HEK293 (cell line): Measurements from ENCODE around the gene ZNF318.
"Not testable (repeated sequence)": the region's sequence is repeated elsewhere in the genome, so short reads cannot be mapped to it uniquely, and the experiment has no call there.

ENCODE experiments used
- CTCF ChIA-PET: fragments of 350-600 bp; formaldehyde crosslinking; extraction: SDS; loops from one replicate; lab custom pipeline; 2021; ENCODE audit warnings: antibody characterized with exemption; lab: Yijun Ruan, JAX
- POLR2A ChIA-PET: fragments of 300-600 bp; formaldehyde crosslinking; extraction: SDS; loops from one replicate; lab custom pipeline; 2020; ENCODE audit warnings: antibody characterized with exemption, inconsistent platforms; lab: Yijun Ruan, JAX
- H3K27ac ChIP-seq: fragments of 200-500 bp; sonication (Bioruptor generic); 2 replicates; pipeline ENCODE4 v1.5.1; 2014; ENCODE audit warnings: low read depth, low read length, control low read depth, inconsistent platforms; ENCODE audit errors: extremely low read depth
- H3K36me3 ChIP-seq, 2 experiments: fragments of 200-500 bp in 1 of 2; sonication (Bioruptor generic) in 1 of 2; 1 replicate in 1 of 2; 2 replicates in 1 of 2; pipeline ENCODE4 v1.5.1; 2014 to 2017; ENCODE audit warnings: inconsistent platforms in 2 of 2, low read length in 2 of 2; ENCODE audit not compliant: control insufficient read depth in 2 of 2, insufficient read depth in 1 of 2
- H3K4me1 ChIP-seq: fragments of 200-500 bp; sonication (Bioruptor generic); 2 replicates; pipeline ENCODE4 v1.5.1; 2014; ENCODE audit warnings: mild to moderate bottlenecking, low read length, inconsistent platforms; ENCODE audit not compliant: control insufficient read depth, insufficient read depth
- H3K4me3 ChIP-seq: 2 replicates; pipeline ENCODE4 v1.5.1; 2011; ENCODE audit warnings: low read depth, mild to moderate bottlenecking, control low read depth, low read length, moderate library complexity
- H3K9me3 ChIP-seq: fragments of 200-500 bp; sonication (Bioruptor generic); 2 replicates; pipeline ENCODE4 v1.5.1; 2014; ENCODE audit warnings: low read depth, low read length, inconsistent platforms; ENCODE audit not compliant: control insufficient read depth, insufficient read depth
- GLI2 ChIP-seq: fragments of 450-650 bp; formaldehyde crosslinking; IDR thresholded peaks from 2 replicates; pipeline ENCODE4; 2017; ENCODE audit warnings: missing biosample characterization, missing genetic modification characterization, low read depth, borderline replicate concordance
- SETDB1 ChIP-seq: IDR thresholded peaks from one replicate; pipeline ENCODE4 v1.6.1; 2017; ENCODE audit warnings: mild to moderate bottlenecking, low read length, moderate library complexity, mixed read lengths; ENCODE audit not compliant: insufficient read length
- SP2 ChIP-seq: fragments of 450-650 bp; formaldehyde crosslinking; IDR thresholded peaks from 2 replicates; pipeline ENCODE4 v1.5.1; 2016; ENCODE audit warnings: missing biosample characterization, missing genetic modification characterization
- YY1 ChIP-seq: fragments of 450-650 bp; formaldehyde crosslinking; IDR thresholded peaks from 2 replicates; pipeline ENCODE4 v1.5.1; 2018; ENCODE audit warnings: missing biosample characterization, missing genetic modification characterization
- ZNF121 ChIP-seq: fragments of 450-650 bp; formaldehyde crosslinking; IDR thresholded peaks from 2 replicates; pipeline ENCODE4 v1.5.1; 2016; ENCODE audit warnings: missing biosample characterization, missing genetic modification characterization
- ZNF132 ChIP-seq: fragments of 450-650 bp; formaldehyde crosslinking; IDR thresholded peaks from 2 replicates; pipeline ENCODE4 v1.5.1; 2017; ENCODE audit warnings: missing biosample characterization, missing genetic modification characterization, borderline replicate concordance
- ZNF140 ChIP-seq: fragments of 450-650 bp; formaldehyde crosslinking; IDR thresholded peaks from 2 replicates; pipeline ENCODE4 v1.5.1; 2016; ENCODE audit warnings: missing biosample characterization, missing genetic modification characterization
- ZNF19 ChIP-seq: fragments of 450-650 bp; formaldehyde crosslinking; IDR thresholded peaks from 2 replicates; pipeline ENCODE4; 2016; ENCODE audit warnings: missing biosample characterization, missing genetic modification characterization, low read depth
- ZNF335 ChIP-seq: fragments of 450-650 bp; formaldehyde crosslinking; conservative IDR thresholded peaks from 2 replicates; pipeline ENCODE4 v1.5.1; 2016; ENCODE audit warnings: missing biosample characterization, missing genetic modification characterization
- ZNF37A ChIP-seq: fragments of 450-650 bp; IDR thresholded peaks from 2 replicates; pipeline ENCODE4 v1.5.1; 2018; ENCODE audit warnings: missing biosample characterization, missing genetic modification characterization
- ZNF555 ChIP-seq: fragments of 450-650 bp; formaldehyde crosslinking; conservative IDR thresholded peaks from 2 replicates; pipeline ENCODE4 v1.5.1; 2017; ENCODE audit warnings: missing biosample characterization, mild to moderate bottlenecking, missing genetic modification characterization, inconsistent platforms
- ZNF624 ChIP-seq: fragments of 450-650 bp; formaldehyde crosslinking; IDR thresholded peaks from 2 replicates; pipeline ENCODE4 v1.5.1; 2017; ENCODE audit warnings: missing biosample characterization, missing genetic modification characterization
- ZNF629 ChIP-seq: fragments of 450-650 bp; formaldehyde crosslinking; IDR thresholded peaks from 2 replicates; pipeline ENCODE4 v1.5.1; 2017; ENCODE audit warnings: missing biosample characterization, missing genetic modification characterization
- ZNF701 ChIP-seq: fragments of 450-650 bp; formaldehyde crosslinking; IDR thresholded peaks from 2 replicates; pipeline ENCODE4 v1.5.1; 2016; ENCODE audit warnings: missing biosample characterization, missing genetic modification characterization
- ZSCAN16 ChIP-seq: fragments of 450-650 bp; formaldehyde crosslinking; IDR thresholded peaks from 2 replicates; pipeline ENCODE4 v1.5.1; 2016; ENCODE audit warnings: missing biosample characterization, missing genetic modification characterization
- TF ChIP-seq, protein P1 (sequence below): fragments of 450-650 bp; formaldehyde crosslinking; IDR thresholded peaks from 2 replicates; pipeline ENCODE4 v1.5.1; 2016; ENCODE audit warnings: missing biosample characterization, missing genetic modification characterization, low read depth
- TF ChIP-seq, protein P2 (sequence below): fragments of 450-650 bp; formaldehyde crosslinking; IDR thresholded peaks from 2 replicates; pipeline ENCODE4 v1.5.1; 2016; ENCODE audit warnings: missing biosample characterization, missing genetic modification characterization, low read depth
- TF ChIP-seq, protein P3 (sequence below): fragments of 450-650 bp; IDR thresholded peaks from 2 replicates; pipeline ENCODE4 v1.5.1; 2018; ENCODE audit warnings: missing biosample characterization, mild to moderate bottlenecking, missing genetic modification characterization
- TF ChIP-seq, protein P4 (sequence below): fragments of 450-650 bp; formaldehyde crosslinking; IDR thresholded peaks from 2 replicates; pipeline ENCODE4 v1.5.1; 2017; ENCODE audit warnings: missing biosample characterization, missing genetic modification characterization
- TF ChIP-seq, protein P5 (sequence below): fragments of 450-650 bp; formaldehyde crosslinking; IDR thresholded peaks from 2 replicates; pipeline ENCODE4 v1.5.1; 2016; ENCODE audit warnings: missing biosample characterization, missing genetic modification characterization, borderline replicate concordance
- TF ChIP-seq, protein P6 (sequence below): IDR thresholded peaks from 2 replicates; pipeline ENCODE4 v1.6.1; 2011; ENCODE audit warnings: mild to moderate bottlenecking, low read depth, low read length, borderline replicate concordance

Gene ZNF318

DNA sequence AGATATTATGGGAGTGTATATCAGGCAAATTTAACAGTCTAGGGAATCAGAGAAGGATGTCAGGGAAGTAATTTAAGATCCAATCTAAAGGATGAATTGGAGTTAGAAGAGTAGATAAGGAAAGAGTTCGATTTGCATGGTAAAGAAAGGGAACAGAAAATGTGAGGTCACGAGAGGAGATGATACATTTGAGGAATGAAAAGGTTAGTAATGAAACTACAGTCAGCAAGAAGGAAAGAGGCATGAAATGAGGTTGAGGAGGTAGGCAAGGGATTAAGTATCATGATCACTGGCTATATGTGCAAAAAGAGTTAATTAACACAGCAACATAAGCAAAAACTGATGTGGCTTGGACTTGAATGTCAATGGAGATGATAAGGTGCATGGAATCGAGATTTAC, 22.4 kb downstream of the ZNF318 start:
- ChIA-PET CTCF (interaction anchor here (1.2 kb wide), 1 partner anchor 11 kb away, joined by 5 read pairs; no protein-coding TSS in a partner anchor), POLR2A (interaction anchor here (0.6 kb wide), 1 partner anchor 13 kb away, joined by 3 read pairs; no protein-coding TSS in a partner anchor)
- Histone ChIP-seq H3K9me3 (no peaks in the 10 kb centered on the region), H3K27ac (no peak overlapping the region), H3K4me1 (no peaks in the 10 kb centered on the region), H3K36me3 (peaks cover 86 to 88% of the 10 kb centered on the region in 2 experiments), H3K4me3 (no peak overlapping the region)
- TF ChIP-seq, protein P1, sequence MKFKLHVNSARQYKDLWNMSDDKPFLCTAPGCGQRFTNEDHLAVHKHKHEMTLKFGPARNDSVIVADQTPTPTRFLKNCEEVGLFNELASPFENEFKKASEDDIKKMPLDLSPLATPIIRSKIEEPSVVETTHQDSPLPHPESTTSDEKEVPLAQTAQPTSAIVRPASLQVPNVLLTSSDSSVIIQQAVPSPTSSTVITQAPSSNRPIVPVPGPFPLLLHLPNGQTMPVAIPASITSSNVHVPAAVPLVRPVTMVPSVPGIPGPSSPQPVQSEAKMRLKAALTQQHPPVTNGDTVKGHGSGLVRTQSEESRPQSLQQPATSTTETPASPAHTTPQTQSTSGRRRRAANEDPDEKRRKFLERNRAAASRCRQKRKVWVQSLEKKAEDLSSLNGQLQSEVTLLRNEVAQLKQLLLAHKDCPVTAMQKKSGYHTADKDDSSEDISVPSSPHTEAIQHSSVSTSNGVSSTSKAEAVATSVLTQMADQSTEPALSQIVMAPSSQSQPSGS (tag by site-specific recombination): no peak
- TF ChIP-seq ZNF19 (no peak), ZNF132 (tag by site-specific recombination) (no peak), ZSCAN16 (tag by site-specific recombination) (no peak), ZNF37A (tag by site-specific recombination) (no peak)
- TF ChIP-seq, protein P2, sequence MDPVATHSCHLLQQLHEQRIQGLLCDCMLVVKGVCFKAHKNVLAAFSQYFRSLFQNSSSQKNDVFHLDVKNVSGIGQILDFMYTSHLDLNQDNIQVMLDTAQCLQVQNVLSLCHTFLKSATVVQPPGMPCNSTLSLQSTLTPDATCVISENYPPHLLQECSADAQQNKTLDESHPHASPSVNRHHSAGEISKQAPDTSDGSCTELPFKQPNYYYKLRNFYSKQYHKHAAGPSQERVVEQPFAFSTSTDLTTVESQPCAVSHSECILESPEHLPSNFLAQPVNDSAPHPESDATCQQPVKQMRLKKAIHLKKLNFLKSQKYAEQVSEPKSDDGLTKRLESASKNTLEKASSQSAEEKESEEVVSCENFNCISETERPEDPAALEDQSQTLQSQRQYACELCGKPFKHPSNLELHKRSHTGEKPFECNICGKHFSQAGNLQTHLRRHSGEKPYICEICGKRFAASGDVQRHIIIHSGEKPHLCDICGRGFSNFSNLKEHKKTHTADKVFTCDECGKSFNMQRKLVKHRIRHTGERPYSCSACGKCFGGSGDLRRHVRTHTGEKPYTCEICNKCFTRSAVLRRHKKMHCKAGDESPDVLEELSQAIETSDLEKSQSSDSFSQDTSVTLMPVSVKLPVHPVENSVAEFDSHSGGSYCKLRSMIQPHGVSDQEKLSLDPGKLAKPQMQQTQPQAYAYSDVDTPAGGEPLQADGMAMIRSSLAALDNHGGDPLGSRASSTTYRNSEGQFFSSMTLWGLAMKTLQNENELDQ (tag by site-specific recombination): no peak

DNA sequence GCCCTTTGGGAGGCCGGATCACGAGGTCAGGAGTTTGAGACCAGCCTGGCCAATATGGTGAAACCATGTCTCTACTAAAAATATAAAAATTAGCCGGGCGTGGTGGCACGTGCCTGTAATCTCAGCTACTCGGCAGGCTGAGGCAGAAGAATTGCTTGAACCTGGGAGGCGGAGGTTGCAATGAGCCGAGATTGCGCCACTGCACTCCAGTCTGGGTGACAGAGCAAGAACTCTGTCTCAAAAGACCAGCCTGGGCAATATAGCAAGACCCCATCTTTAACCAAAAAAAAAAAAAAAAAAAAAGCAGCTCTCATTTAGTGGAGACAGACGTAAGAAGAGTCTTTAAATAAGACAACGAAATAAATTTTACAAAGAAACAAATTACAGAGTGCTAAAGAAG, 23.2 kb downstream of the ZNF318 start:
- peaks cover 88% of the 10 kb centered on the region in 2 experiments for H3K36me3 ChIP-seq
- not testable (repeated sequence) for H3K27ac ChIP-seq, H3K9me3 ChIP-seq, H3K4me3 ChIP-seq, H3K4me1 ChIP-seq
- ChIA-PET POLR2A (interaction anchor here (0.6 to 0.7 kb wide), 2 partner anchors 12 to 90 kb away, joined by 3 read pairs; no protein-coding TSS in a partner anchor), CTCF (interaction anchor here (1.2 to 2.2 kb wide), 2 partner anchors 11 to 12 kb away, joined by 5 to 9 read pairs; no protein-coding TSS in a partner anchor)
- TF ChIP-seq ZNF121: peak; percentile 54; the same call in 1 of the 2 replicates

DNA sequence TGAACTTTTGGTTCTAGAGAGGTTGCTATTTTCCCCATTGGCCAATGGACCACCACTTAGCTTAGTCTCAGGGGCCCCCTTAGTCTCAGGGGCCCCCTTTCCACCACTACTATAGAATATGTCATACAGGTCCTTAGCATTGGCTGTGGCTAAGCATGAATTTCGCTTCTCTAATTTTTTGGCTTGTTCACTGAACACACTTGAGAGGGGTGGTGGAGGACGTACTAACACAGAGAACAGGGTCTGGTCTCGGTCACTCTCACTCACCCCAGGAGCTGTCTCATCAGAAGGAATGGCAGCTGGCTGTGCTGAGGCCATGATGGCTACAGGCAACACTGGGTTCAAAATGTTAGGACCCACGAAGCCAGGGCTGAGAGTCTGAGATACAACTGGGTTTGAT, 30.3 kb downstream of the ZNF318 start:
- no peaks in the 10 kb centered on the region for H3K9me3 ChIP-seq
- POLR2A ChIA-PET: interaction anchor here (0.6 kb wide), 1 partner anchor 398 kb away, joined by 4 read pairs; no protein-coding TSS in a partner anchor
- peaks cover 41 to 76% of the 10 kb centered on the region in 2 experiments for H3K36me3 ChIP-seq
- no peak overlapping the region for H3K4me3 ChIP-seq
- CTCF ChIA-PET: interaction anchor here (0.5 to 1.6 kb wide), 9 partner anchors 10 to 198 kb away, joined by 3 to 5 read pairs (median 4); partner anchors contain the start of gene DNPH1
- H3K27ac ChIP-seq: no peak overlapping the region
- peaks cover 3% of the 10 kb centered on the region; the same call in 1 of the 2 replicates for H3K4me1 ChIP-seq
- TF ChIP-seq, protein P3, sequence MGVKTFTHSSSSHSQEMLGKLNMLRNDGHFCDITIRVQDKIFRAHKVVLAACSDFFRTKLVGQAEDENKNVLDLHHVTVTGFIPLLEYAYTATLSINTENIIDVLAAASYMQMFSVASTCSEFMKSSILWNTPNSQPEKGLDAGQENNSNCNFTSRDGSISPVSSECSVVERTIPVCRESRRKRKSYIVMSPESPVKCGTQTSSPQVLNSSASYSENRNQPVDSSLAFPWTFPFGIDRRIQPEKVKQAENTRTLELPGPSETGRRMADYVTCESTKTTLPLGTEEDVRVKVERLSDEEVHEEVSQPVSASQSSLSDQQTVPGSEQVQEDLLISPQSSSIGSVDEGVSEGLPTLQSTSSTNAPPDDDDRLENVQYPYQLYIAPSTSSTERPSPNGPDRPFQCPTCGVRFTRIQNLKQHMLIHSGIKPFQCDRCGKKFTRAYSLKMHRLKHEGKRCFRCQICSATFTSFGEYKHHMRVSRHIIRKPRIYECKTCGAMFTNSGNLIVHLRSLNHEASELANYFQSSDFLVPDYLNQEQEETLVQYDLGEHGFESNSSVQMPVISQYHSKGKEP (tag by site-specific recombination): no peak
- TF ChIP-seq ZNF701: no peak
- no peak for TF ChIP-seq YY1 (tag by site-specific recombination)
- no peak for TF ChIP-seq SP2
- no peak for TF ChIP-seq GLI2 (tag by site-specific recombination)
- TF ChIP-seq ZNF140: no peak
- TF ChIP-seq, protein P4, sequence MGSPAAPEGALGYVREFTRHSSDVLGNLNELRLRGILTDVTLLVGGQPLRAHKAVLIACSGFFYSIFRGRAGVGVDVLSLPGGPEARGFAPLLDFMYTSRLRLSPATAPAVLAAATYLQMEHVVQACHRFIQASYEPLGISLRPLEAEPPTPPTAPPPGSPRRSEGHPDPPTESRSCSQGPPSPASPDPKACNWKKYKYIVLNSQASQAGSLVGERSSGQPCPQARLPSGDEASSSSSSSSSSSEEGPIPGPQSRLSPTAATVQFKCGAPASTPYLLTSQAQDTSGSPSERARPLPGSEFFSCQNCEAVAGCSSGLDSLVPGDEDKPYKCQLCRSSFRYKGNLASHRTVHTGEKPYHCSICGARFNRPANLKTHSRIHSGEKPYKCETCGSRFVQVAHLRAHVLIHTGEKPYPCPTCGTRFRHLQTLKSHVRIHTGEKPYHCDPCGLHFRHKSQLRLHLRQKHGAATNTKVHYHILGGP (tag by site-specific recombination): no peak
- no peak for TF ChIP-seq ZNF121
- no peak for TF ChIP-seq ZNF624 (tag by site-specific recombination)
- TF ChIP-seq, protein P5, sequence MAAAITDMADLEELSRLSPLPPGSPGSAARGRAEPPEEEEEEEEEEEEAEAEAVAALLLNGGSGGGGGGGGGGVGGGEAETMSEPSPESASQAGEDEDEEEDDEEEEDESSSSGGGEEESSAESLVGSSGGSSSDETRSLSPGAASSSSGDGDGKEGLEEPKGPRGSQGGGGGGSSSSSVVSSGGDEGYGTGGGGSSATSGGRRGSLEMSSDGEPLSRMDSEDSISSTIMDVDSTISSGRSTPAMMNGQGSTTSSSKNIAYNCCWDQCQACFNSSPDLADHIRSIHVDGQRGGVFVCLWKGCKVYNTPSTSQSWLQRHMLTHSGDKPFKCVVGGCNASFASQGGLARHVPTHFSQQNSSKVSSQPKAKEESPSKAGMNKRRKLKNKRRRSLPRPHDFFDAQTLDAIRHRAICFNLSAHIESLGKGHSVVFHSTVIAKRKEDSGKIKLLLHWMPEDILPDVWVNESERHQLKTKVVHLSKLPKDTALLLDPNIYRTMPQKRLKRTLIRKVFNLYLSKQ (tag by site-specific recombination): no peak
- TF ChIP-seq, protein P6, sequence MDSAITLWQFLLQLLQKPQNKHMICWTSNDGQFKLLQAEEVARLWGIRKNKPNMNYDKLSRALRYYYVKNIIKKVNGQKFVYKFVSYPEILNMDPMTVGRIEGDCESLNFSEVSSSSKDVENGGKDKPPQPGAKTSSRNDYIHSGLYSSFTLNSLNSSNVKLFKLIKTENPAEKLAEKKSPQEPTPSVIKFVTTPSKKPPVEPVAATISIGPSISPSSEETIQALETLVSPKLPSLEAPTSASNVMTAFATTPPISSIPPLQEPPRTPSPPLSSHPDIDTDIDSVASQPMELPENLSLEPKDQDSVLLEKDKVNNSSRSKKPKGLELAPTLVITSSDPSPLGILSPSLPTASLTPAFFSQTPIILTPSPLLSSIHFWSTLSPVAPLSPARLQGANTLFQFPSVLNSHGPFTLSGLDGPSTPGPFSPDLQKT: no peak
- TF ChIP-seq ZNF335 (tag by site-specific recombination): no peak
- no peak for TF ChIP-seq SETDB1
- no peak for TF ChIP-seq ZNF555 (tag by site-specific recombination)
- TF ChIP-seq ZNF629 (tag by site-specific recombination): no peak
